K562 (cell line): Measurements from ENCODE around the gene C16orf92. TPM values are rescaled to one million over a fixed set of nuclear protein-coding genes. Genes with fewer than 3 reads are reported as not detected.
A peak's percentile ranks its signal among the peaks of the same experiment; 100 is the strongest.

Experiments used
- ATAC-seq: fragments of 200-7000 bp; cut with Tn5 transposase; 3 replicates; pipeline ENCODE4 v1.9.1; 2020; ENCODE audit warnings: moderate library complexity
- BruUV-seq: library from RNA; stranded (reverse); fragments of 400-500 nt; replicated peaks from 2 replicates; lab custom pipeline; 2021; lab: Mats Ljungman, UMichigan
- CTCF ChIA-PET: fragments of 300-600 bp; formaldehyde crosslinking; extraction: SDS; loops from one replicate; lab custom pipeline; 2021; ENCODE audit warnings: low intra/inter-chr PET ratio; lab: Yijun Ruan, JAX
- POLR2A ChIA-PET: fragments of 300-600, 350-650 bp; sonication (Branson Sonifier 250); formaldehyde crosslinking; extraction: SDS; loops from one replicate; lab custom pipeline; 2021; ENCODE audit warnings: antibody characterized with exemption, inconsistent platforms; lab: Yijun Ruan, JAX
- DNase-seq, 4 experiments: peaks; one replicate each; pipeline versions ENCODE4 v3.0.0 to v3.0.0-alpha.2; 2011 to 2018; ENCODE audit warnings: low spot score in 3 of 4, mixed read lengths in 3 of 4; ENCODE audit errors: extremely low read depth in 1 of 4
- FAIRE-seq: peaks from 2 replicates; lab custom pipeline; 2011; peaks lifted over from hg19 to GRCh38; lab: Jason Lieb, UNC
- H2AFZ ChIP-seq: 2 replicates; pipeline ENCODE4 v1.6.0; 2011; ENCODE audit warnings: low read depth, low read length, control low read depth, inconsistent platforms
- H3K27ac ChIP-seq: fragments of 200-600 bp; 3 replicates; pipeline ENCODE4 v1.8.0; 2011; ENCODE audit warnings: low read depth, mild to moderate bottlenecking, control low read depth, inconsistent platforms, low read length, moderate library complexity, mixed read lengths; ENCODE audit errors: extremely low read depth
- H3K27me3 ChIP-seq, 2 experiments: fragments of 300-600 bp in 1 of 2; 2 replicates in 1 of 2; 3 replicates in 1 of 2; pipeline versions ENCODE4 v1.6.0 to v1.8.0; 2011; ENCODE audit warnings: inconsistent platforms in 2 of 2, low read length in 2 of 2, mild to moderate bottlenecking in 1 of 2, mixed read lengths in 1 of 2, moderate library complexity in 1 of 2; ENCODE audit not compliant: control insufficient read depth in 2 of 2, insufficient read depth in 2 of 2
- H3K36me3 ChIP-seq: fragments of 300-600 bp; 3 replicates; pipeline ENCODE4 v1.8.0; 2011; ENCODE audit warnings: mild to moderate bottlenecking, low read length, inconsistent platforms; ENCODE audit not compliant: control insufficient read depth, insufficient read depth
- H3K4me1 ChIP-seq, 2 experiments: fragments of 200-600 bp in 1 of 2; replicated peaks in 1 of 2; 2 replicates in 1 of 2; 3 replicates in 1 of 2; pipeline versions ENCODE4 v1.5.1 to v1.8.0; 2011; ENCODE audit warnings: inconsistent platforms in 2 of 2, low read length in 2 of 2, mild to moderate bottlenecking in 1 of 2, mixed read lengths in 1 of 2, moderate library complexity in 1 of 2; ENCODE audit not compliant: control insufficient read depth in 2 of 2, insufficient read depth in 2 of 2
- H3K4me2 ChIP-seq: 2 replicates; pipeline ENCODE4 v1.6.1; 2011; ENCODE audit warnings: low read length, control low read depth, inconsistent platforms, mixed read lengths; ENCODE audit not compliant: insufficient read depth
- H3K4me3 ChIP-seq: fragments of 200-600 bp; sonication (generic), shearing (Covaris generic); 2 replicates; pipeline ENCODE4 v1.5.1; 2016; ENCODE audit warnings: control low read depth, inconsistent platforms
- H3K79me2 ChIP-seq: fragments of 200-600 bp; 3 replicates; pipeline ENCODE4 v1.8.0; 2011; ENCODE audit warnings: low read length, inconsistent platforms; ENCODE audit not compliant: control insufficient read depth, insufficient read depth
- H3K9ac ChIP-seq, 2 experiments: 2 replicates each; pipeline versions ENCODE4 v1.6.0 to v1.6.1; 2011; ENCODE audit warnings: low read depth in 2 of 2, low read length in 2 of 2, control low read depth in 1 of 2, inconsistent platforms in 1 of 2, mild to moderate bottlenecking in 1 of 2, mixed read lengths in 1 of 2; ENCODE audit not compliant: insufficient read depth in 1 of 2
- H3K9me1 ChIP-seq: one replicate; pipeline ENCODE4 v1.6.0; 2011; ENCODE audit warnings: inconsistent platforms, mild to moderate bottlenecking, low read length, moderate library complexity; ENCODE audit not compliant: control insufficient read depth, insufficient read depth
- H3K9me3 ChIP-seq: replicated peaks from 2 replicates; pipeline ENCODE4 v1.5.1; 2011; ENCODE audit warnings: low read depth, low read length, inconsistent platforms; ENCODE audit not compliant: control insufficient read depth, insufficient read depth
- H4K20me1 ChIP-seq: replicated peaks from 2 replicates; pipeline ENCODE4 v1.6.1; 2011; ENCODE audit warnings: low read length, inconsistent platforms, mixed read lengths; ENCODE audit not compliant: control insufficient read depth, insufficient read depth
- ASH1L ChIP-seq: fragments of 450-650 bp; IDR thresholded peaks from 2 replicates; pipeline ENCODE4 v1.6.1; 2018; ENCODE audit warnings: borderline replicate concordance, mild to moderate bottlenecking, low read depth; ENCODE audit not compliant: partially characterized antibody
- CHD1 ChIP-seq: fragments of 200-600 bp; sonication (generic); IDR thresholded peaks from one replicate; pipeline ENCODE4 v1.6.1; 2012; ENCODE audit warnings: mild to moderate bottlenecking, moderate library complexity, low read length, inconsistent platforms
- KDM5B ChIP-seq: fragments of 200-600 bp; sonication (generic); IDR thresholded peaks from 2 replicates; pipeline ENCODE4 v1.6.1; 2012; ENCODE audit warnings: low read depth, mild to moderate bottlenecking, moderate library complexity, low read length, control low read depth, inconsistent platforms; ENCODE audit not compliant: insufficient replicate concordance
- POLR2AphosphoS5 ChIP-seq: IDR thresholded peaks from 2 replicates; pipeline ENCODE4 v1.6.1; 2011; ENCODE audit warnings: mild to moderate bottlenecking, low read depth, low read length, moderate library complexity; ENCODE audit not compliant: control insufficient read depth, insufficient read depth
- TGIF2 ChIP-seq: sonication (generic); formaldehyde crosslinking; IDR thresholded peaks from 2 replicates; pipeline ENCODE4 v1.8.1; 2022; ENCODE audit warnings: mild to moderate bottlenecking, missing genetic modification reagents, moderate library complexity
- ZNF253 ChIP-seq: fragments of 250-450 bp; sonication (Bioruptor Pico); conservative IDR thresholded peaks from 2 replicates; pipeline ENCODE4 v1.6.1; 2021; ENCODE audit warnings: mild to moderate bottlenecking
- ZNF324 ChIP-seq: fragments of 250-450 bp; sonication (Bioruptor Pico); IDR thresholded peaks from 2 replicates; pipeline ENCODE4 v1.4.0; 2020; ENCODE audit warnings: mild to moderate bottlenecking
- WGBS: fragments of 100-300 bp; shearing (Covaris generic); methylation state at CpG from one replicate; pipeline ENCODE4 v1.1.6; 2016; ENCODE audit warnings: low coverage, mixed read lengths; ENCODE audit not compliant: insufficient coverage; ENCODE audit errors: missing lambda C conversion rate; 5-methylcytosine and 5-hydroxymethylcytosine counted together
- in situ Hi-C: fragments of 300-500 bp; cut with MboI; formaldehyde crosslinking; loops from 4 replicates; pipeline ENCODE4 v1.15.0; 2018; ENCODE audit warnings: inconsistent platforms, mixed read lengths
- intact Hi-C: fragments of 100-400 bp; cut with micrococcal nuclease; formaldehyde crosslinking; loops from 2 replicates; pipeline ENCODE4 v1.14.2; 2022
- polyA plus RNA-seq, 8 experiments: library from polyadenylated mRNA; depleted of rRNA in 4 of 8; stranded (reverse) in 5 of 8; unstranded in 3 of 8; fragments of >200 nt; fragmentation: Nextera tagmentation in 2 of 8; fragmentation: Illumina TruSeq in 1 of 8; extraction: Ambion mirVana in 2 of 8; extraction: Trizol in 1 of 8; gene quantifications; 2 replicates each; pipeline versions ENCODE4 v1.2.1 to v1.2.3, GENCODE V29; 2011 to 2014; ENCODE audit warnings: inconsistent platforms in 1 of 8, missing spikeins in 1 of 8
- total RNA-seq, 7 experiments: library from RNA; depleted of rRNA in 6 of 7; stranded (reverse); fragments of >200 nt in 6 of 7; fragmentation: Illumina TruSeq in 2 of 7; extraction: Trizol in 2 of 7; gene quantifications; 2 replicates each; pipeline versions ENCODE4 v1.2.1 to v1.2.3, GENCODE V29; 2011 to 2021; ENCODE audit warnings: low replicate concordance in 1 of 7
- TF ChIP-seq, protein P1 (sequence below): sonication (generic); formaldehyde crosslinking; IDR thresholded peaks from 2 replicates; pipeline ENCODE4 v1.8.0; 2022; ENCODE audit warnings: mild to moderate bottlenecking, missing genetic modification reagents

C16orf92 gene
- total and polyA plus RNA-seq, 9 of the 15 experiments (the other 6 are each of a cell fraction or from before 2014, with no cell fraction given), result not detected

DNA sequence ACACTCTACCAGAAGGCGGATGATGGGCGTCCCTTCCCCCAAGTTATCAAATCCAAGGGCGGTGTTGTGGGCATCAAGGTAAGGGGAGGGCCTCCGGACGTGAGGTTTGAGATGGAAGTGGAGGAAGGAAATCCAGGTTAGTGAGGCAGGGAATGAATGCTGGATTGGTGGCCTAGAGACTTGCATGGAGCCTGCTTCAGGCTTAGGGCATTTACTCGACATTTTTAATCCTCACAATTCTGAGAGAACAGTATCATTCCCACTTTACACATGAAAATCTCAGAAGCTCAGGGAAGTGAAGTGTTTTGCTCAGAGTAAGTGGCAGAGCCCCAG, 44.6 kb downstream of the C16orf92 start:
- Histone ChIP-seq H3K79me2 (peaks cover 77% of the 10 kb centered on the region), H3K4me1 (peaks cover 45 to 57% of the 10 kb centered on the region in 2 experiments), H3K4me2 (peak overlapping the region; percentile 99), H3K9me1 (peaks cover 17% of the 10 kb centered on the region), H2AFZ (no peak overlapping the region), H3K9me3 (no peaks in the 10 kb centered on the region), H3K27me3 (no peaks in the 10 kb centered on the region), H4K20me1 (peaks cover 51% of the 10 kb centered on the region), H3K27ac (peak overlapping the region; percentile 99), H3K9ac (peak overlapping the region; percentile 93 to 98), H3K4me3 (peak overlapping the region; percentile 88), H3K36me3 (peaks cover 64% of the 10 kb centered on the region)
- WGBS, result 27% methylated on average over 6 of the region's 6 CpGs
- in situ Hi-C loops, result no loop called here
- no peak for FAIRE-seq
- TF ChIP-seq KDM5B (peak; percentile 15), POLR2AphosphoS5 (0 out of 2 replicates have a peak, but pooled peaks have one; percentile 19), ASH1L (no peak), ZNF253 (no peak), CHD1 (peak; percentile 8), ZNF324 (CRISPR knock-in tag) (no peak), TGIF2 (0 out of 2 replicates have a peak, but pooled peaks have one; percentile 36)
- TF ChIP-seq, protein P1, sequence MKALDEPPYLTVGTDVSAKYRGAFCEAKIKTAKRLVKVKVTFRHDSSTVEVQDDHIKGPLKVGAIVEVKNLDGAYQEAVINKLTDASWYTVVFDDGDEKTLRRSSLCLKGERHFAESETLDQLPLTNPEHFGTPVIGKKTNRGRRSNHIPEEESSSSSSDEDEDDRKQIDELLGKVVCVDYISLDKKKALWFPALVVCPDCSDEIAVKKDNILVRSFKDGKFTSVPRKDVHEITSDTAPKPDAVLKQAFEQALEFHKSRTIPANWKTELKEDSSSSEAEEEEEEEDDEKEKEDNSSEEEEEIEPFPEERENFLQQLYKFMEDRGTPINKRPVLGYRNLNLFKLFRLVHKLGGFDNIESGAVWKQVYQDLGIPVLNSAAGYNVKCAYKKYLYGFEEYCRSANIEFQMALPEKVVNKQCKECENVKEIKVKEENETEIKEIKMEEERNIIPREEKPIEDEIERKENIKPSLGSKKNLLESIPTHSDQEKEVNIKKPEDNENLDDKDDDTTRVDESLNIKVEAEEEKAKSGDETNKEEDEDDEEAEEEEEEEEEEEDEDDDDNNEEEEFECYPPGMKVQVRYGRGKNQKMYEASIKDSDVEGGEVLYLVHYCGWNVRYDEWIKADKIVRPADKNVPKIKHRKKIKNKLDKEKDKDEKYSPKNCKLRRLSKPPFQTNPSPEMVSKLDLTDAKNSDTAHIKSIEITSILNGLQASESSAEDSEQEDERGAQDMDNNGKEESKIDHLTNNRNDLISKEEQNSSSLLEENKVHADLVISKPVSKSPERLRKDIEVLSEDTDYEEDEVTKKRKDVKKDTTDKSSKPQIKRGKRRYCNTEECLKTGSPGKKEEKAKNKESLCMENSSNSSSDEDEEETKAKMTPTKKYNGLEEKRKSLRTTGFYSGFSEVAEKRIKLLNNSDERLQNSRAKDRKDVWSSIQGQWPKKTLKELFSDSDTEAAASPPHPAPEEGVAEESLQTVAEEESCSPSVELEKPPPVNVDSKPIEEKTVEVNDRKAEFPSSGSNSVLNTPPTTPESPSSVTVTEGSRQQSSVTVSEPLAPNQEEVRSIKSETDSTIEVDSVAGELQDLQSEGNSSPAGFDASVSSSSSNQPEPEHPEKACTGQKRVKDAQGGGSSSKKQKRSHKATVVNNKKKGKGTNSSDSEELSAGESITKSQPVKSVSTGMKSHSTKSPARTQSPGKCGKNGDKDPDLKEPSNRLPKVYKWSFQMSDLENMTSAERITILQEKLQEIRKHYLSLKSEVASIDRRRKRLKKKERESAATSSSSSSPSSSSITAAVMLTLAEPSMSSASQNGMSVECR (CRISPR knock-in tag), result peak; percentile 33; the same call in 1 of the 2 replicates
- intact Hi-C loops, result loop anchor here (10.0 kb wide), 2 partner anchors 307 to 587 kb away; partner anchors contain the start of genes FBRS, MYL11, PRR14 and TBC1D10B
- ChIA-PET CTCF (no interaction called here), POLR2A (interaction anchor here (0.6 to 1.2 kb wide), 4 partner anchors 9 to 1028 kb away, joined by 3 to 5 read pairs (median 4); no protein-coding TSS in a partner anchor)
- no TSS peak for BruUV-seq
- peak in 1 of 4 experiments; percentile 27 for DNase-seq
- ATAC-seq, result no peak
